GM18951 (cell line): ENCODE results near the gene DFFB.

Experiments
- POLR2A ChIP-seq: IDR thresholded peaks from 4 replicates; pipeline ENCODE4 v1.6.1; 2011; ENCODE audit warnings: mild to moderate bottlenecking; ENCODE audit not compliant: insufficient read length, insufficient read depth; ENCODE audit errors: extremely low read depth
- in situ Hi-C: fragments of 300-500 bp; cut with MboI; formaldehyde crosslinking; loops from one replicate; pipeline ENCODE4 v1.12.0; 2022; ENCODE audit warnings: low sequenced_read_pairs, mixed read lengths, inconsistent platforms; ENCODE audit not compliant: unreplicated experiment

Gene DFFB

GRCh38 chr1:3907031-3907534, 49.8 kb downstream of the DFFB start:
- no peak for TF ChIP-seq POLR2A
- in situ Hi-C loops: loop anchor here (25.0 kb wide), 1 partner anchor 905 kb away; no protein-coding TSS in a partner anchor

GRCh38 chr1:3907621-3908165, 50.4 kb downstream of the DFFB start:
- in situ Hi-C loops: loop anchor here (25.0 kb wide), 1 partner anchor 905 kb away; no protein-coding TSS in a partner anchor

GRCh38 chr1:3908886-3909517, 51.7 kb downstream of the DFFB start:
- in situ Hi-C loops: loop anchor here (25.0 kb wide), 1 partner anchor 903 kb away; no protein-coding TSS in a partner anchor

More at GRCh38 chr1:3907621-3908165, 50.4 kb downstream of the DFFB start:
- no peak for TF ChIP-seq POLR2A

GRCh38 chr1:3909615-3910014, 52.3 kb downstream of the DFFB start:
- in situ Hi-C loops: loop anchor here (25.0 kb wide), 1 partner anchor 903 kb away; no protein-coding TSS in a partner anchor
- TF ChIP-seq POLR2A: no peak

More at GRCh38 chr1:3908886-3909517, 51.7 kb downstream of the DFFB start:
- TF ChIP-seq POLR2A: no peak

GRCh38 chr1:3910049-3910731, 52.9 kb downstream of the DFFB start:
- in situ Hi-C loops: loop anchor here (25.0 kb wide), 1 partner anchor 902 kb away; no protein-coding TSS in a partner anchor
- TF ChIP-seq POLR2A: no peak

DNA sequence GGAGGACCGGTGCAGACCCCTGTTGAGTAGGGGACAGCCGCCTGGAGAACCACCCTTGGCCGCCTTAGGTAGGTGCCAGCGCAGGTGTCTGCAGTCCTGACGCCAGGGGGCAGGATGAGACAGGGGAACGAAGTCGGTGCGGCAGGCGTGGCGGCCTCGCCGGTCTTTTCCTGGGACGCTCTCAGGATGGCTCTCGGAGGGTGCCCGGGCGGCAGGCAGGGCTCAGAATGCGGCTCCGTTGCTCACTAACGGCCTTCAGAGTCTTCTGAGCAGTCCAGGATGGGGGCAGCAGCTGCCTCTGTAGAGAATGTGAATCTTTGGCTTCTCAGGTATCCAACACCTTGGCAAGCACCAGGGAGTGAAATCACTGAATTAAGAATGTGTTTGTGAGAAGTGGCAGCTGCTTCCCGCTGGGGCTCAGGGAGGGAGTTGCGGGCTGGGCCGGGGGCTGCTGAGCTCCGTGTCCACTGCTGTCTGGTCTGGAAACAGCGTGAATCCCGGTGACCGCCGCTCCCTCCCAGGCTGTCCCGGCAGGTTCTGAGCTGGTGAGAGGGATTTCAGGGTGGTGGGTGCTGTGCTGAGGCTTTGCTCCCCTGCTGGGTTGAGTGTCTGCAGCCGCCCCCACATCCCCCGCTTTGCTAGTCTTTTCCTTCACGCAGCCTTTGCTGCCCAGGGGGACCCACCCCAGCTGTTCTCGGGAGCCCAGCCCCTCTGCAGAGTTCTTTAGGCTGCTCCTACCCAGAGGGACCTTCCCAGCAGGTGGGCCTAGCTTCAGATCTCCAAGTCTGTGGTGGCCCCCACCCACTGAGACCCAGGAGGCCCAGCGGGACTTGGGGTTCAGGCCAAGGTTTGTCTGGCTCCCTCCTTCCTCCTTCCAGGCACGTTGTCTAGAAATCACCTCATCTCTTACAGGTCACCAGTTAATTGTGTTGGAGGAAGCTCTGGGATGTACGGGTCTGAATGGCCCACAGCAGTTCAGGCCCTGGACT, 53.9 kb downstream of the DFFB start:
- no peak for TF ChIP-seq POLR2A
- in situ Hi-C loops: loop anchor here (25.0 kb wide), 1 partner anchor 901 kb away; no protein-coding TSS in a partner anchor

DNA sequence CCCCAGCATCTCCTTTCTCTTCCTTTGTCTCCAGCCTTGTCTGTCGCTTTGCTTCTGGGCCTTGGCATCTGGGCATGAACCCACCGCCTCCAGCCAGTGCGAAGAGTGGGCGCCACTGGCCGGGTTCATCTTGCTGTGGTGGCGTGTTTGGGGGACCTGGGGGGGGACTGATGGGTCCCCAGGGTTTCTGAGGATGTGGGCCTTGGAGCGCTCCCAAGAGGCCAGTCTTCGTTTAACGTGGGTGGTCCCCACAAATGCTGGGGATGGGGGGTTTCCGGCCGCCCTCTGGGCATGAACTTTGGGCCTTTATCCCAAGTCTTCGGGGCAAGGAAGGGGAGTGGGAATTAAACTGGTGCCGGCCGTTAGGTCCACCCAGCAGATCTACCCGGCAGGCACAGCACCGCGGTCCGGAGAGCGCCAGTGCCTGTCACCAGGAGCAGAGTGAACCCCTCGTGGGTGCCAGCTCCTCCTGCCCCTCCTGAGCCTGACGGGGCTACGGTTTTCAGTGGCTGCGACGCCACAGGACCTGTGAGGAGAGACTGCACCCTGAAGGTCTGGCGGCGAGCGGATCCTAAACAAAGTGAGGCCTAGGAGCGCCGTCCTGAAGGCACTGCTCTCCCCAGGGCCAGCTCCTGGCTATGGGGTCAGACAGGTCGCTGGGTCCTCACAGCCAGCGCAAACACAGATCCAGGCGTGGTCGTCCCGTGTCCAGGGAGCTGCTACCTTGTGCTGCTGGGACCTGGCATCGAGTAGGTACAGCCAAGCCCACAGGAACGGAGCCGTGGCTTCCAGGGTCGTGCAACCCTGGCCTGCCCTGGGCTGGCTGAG, 54.9 kb downstream of the DFFB start:
- no peak for TF ChIP-seq POLR2A
- in situ Hi-C loops: loop anchor here (25.0 kb wide), 1 partner anchor 900 kb away; no protein-coding TSS in a partner anchor

DNA sequence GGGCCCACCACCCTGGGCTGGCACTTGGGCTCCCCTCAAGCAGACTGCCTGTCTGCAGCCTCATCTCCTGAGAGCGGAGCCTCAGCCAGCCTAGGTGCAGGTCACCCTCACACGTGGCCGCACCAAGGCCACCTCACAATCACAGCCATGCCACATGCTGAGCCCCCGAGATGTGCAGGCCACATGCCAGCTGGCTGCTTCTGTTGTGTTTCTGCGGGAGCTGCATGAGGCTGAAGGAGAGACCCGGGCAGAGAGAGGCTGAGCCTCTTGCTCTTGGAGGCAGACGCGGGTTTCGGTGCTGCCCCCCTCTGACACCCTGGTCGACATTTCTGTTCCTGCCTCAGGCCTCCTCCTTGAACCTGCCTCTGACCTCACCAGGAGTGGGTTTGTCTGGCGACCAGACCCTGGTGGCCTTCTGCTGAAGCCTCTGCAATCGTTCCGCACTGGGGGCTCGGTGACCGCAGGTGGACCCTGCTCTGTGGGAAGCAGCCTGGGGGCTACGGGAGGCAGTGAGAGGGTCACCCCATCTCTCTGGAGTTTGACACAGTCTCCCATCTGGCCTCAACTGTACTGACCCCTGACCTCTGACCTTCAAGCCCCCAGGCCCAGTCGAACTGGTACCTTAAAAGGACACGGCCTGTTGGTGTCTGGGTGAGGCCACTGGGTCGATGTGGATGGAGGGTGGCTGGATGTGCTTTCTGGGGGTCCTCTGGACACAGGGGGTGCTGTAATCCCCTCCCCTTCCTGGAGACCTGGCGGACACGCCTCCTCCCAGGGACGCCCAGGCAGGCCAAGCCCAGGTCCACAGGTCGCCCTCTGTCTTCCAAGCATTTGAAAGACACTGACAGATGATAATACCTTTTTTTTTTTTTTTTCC, 55.8 kb downstream of the DFFB start:
- in situ Hi-C loops: loop anchor here (25.0 kb wide), 1 partner anchor 899 kb away; no protein-coding TSS in a partner anchor
- no peak for TF ChIP-seq POLR2A

DNA sequence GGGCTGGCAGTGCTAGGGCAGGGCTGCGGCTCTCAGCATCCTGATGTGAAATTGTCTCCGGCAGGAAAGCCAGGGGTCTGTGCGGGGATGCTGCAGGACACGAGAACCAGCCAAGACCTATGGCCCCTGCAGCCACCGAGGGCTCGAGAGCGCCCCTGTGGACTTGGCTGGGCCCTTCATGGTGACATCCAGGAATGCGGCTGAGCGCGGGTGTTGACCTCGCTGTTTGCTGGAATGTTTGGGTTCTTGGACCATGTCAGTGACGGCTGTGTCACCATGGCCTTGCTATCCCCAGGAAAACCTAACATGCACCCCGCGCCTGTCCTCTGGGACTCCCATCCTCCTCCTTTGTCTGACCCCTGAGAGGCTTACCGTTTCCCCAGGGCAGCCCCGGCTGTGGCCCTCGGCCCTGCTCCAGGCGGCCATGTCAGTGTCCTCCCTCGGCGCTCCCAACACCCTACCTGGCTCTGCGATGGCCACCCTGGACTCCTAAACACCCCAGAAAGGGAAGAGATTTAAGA, 57.1 kb downstream of the DFFB start:
- in situ Hi-C loops: loop anchor here (25.0 kb wide), 1 partner anchor 898 kb away; no protein-coding TSS in a partner anchor
- no peak for TF ChIP-seq POLR2A

DNA sequence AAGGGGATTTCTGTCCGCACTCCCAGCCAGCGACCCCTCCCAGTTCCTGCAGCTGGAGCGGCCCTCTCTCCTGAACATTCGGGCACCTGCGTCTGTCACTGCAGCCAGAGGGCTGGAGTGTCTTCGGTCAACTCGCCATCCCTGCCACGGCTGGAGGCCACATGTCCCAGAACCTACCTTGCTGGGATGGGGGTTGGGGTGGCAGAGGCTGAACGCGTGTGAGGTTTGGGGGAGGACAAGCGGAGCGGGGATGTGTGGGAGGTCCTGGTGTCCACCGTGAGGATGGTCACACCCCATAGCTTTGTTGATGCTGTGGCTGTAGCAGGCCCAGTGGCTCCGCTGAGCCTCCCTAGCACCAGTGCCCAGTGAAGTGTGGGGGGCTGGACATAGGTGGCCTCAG, 57.6 kb downstream of the DFFB start:
- TF ChIP-seq POLR2A: no peak
- in situ Hi-C loops: loop anchor here (25.0 kb wide), 1 partner anchor 897 kb away; no protein-coding TSS in a partner anchor
